Suppressor macrophage treated with lipopolysaccharide for 1 hour (primary cell): ENCODE data around the gene FBXL4.

Source experiments
- DNase-seq, 3 donors: peaks; one replicate each; pipeline ENCODE4 v3.0.0-alpha.2; 2020 to 2022

The FBXL4 gene

GRCh38 chr6:98947411-98948292 lies at the start of gene FBXL4:
FBXL4 (minus strand) TSS chr6:98947946; CDS start chr6:98926988, 20,958 bp downstream.
- DNase-seq, result peak; percentile 91 to 95 (median 92)

GRCh38 chr6:98995116-98995515 lies 47.4 kb upstream of the FBXL4 start:
- DNase-seq, result no peak

- no peak for DNase-seq
Measured at GRCh38 chr6:98992535-98992934, 44.8 kb upstream of the FBXL4 start.

GRCh38 chr6:98986071-98986615 lies 38.4 kb upstream of the FBXL4 start:
- DNase-seq, result no peak

GRCh38 chr6:98985391-98985790 lies 37.6 kb upstream of the FBXL4 start:
- no peak for DNase-seq

GRCh38 chr6:98984121-98984520 lies 36.4 kb upstream of the FBXL4 start:
- no peak for DNase-seq

- no peak for DNase-seq
Measured at GRCh38 chr6:98981473-98981872, 33.7 kb upstream of the FBXL4 start.

- no peak for DNase-seq
Measured at GRCh38 chr6:98980819-98981218, 33.1 kb upstream of the FBXL4 start.

- DNase-seq, result no peak
Measured at GRCh38 chr6:98977671-98978292, 30.0 kb upstream of the FBXL4 start.

GRCh38 chr6:98976674-98977385 lies 29.1 kb upstream of the FBXL4 start:
- no peak for DNase-seq

GRCh38 chr6:98975421-98975820 lies 27.7 kb upstream of the FBXL4 start:
- no peak for DNase-seq

GRCh38 chr6:98974309-98974708 lies 26.6 kb upstream of the FBXL4 start:
- peak; percentile 8 to 44 (median 42) for DNase-seq

- no peak for DNase-seq
Measured at GRCh38 chr6:98973571-98973970, 25.8 kb upstream of the FBXL4 start.

GRCh38 chr6:98971303-98971702 lies 23.6 kb upstream of the FBXL4 start:
- DNase-seq, result no peak

GRCh38 chr6:98970469-98970868 lies 22.7 kb upstream of the FBXL4 start:
- no peak for DNase-seq

GRCh38 chr6:98967616-98968015 lies 19.9 kb upstream of the FBXL4 start:
- no peak for DNase-seq

GRCh38 chr6:98959631-98960030 lies 11.9 kb upstream of the FBXL4 start:
- no peak for DNase-seq

GRCh38 chr6:98958776-98959175 lies 11.0 kb upstream of the FBXL4 start:
- no peak for DNase-seq

- DNase-seq, result no peak
Measured at GRCh38 chr6:98957450-98957849, 9.7 kb upstream of the FBXL4 start.

- no peak for DNase-seq
Measured at GRCh38 chr6:98949589-98949988, 1.8 kb upstream of the FBXL4 start.

- DNase-seq, result no peak
Measured at GRCh38 chr6:98946879-98947410, 801 bp downstream of the FBXL4 start.

- no peak for DNase-seq
Measured at GRCh38 chr6:98946266-98946878, 1.4 kb downstream of the FBXL4 start.
